Skin epidermis (tissue), 12 donors: ENCODE measurements around the gene B3GNT3.

Experiments
- H3K27ac ChIP-seq, 21 experiments: fragments of 200-600 bp; sonication (generic) in 11 of 21; one replicate each; pipeline ENCODE4 v1.5.0; 2020; ENCODE audit warnings: mild to moderate bottlenecking in 3 of 21, inconsistent platforms in 2 of 21, moderate library complexity in 2 of 21
- H3K4me3 ChIP-seq, 7 experiments: fragments of 200-600 bp; sonication (generic) in 2 of 7; one replicate each; pipeline ENCODE4 v1.5.0; 2020; ENCODE audit warnings: inconsistent platforms in 2 of 7, mild to moderate bottlenecking in 2 of 7, moderate library complexity in 1 of 7

B3GNT3 gene

DNA sequence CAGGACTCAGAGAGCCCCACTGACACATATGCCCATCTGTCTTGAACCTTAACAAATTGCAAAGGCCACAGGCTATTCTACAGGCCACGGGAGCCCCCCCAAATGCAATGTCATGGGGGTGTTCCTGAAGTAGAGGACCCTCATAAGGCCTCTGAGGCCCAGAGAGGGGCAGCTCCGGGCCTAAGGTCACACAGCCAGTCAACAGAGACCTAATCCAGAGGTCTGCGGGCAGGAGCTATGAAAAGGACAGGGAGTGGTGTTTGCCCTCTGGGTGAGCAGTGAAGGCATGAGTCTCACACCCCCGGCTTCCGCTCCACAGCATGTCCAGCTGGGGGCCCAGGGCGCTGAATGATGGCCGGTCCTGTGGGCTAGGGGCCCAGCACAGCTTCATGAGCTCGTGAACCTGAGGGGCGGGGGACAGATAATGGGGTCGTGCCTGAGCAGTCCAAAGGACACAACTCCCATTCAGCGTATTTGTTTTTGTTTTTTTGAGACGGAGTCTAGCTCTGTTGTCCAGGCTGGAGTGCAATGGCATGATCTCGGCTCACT is 31.6 kb downstream of the B3GNT3 start:
- no peak overlapping the region for H3K4me3 ChIP-seq
- H3K27ac ChIP-seq, result no peak overlapping the region

DNA sequence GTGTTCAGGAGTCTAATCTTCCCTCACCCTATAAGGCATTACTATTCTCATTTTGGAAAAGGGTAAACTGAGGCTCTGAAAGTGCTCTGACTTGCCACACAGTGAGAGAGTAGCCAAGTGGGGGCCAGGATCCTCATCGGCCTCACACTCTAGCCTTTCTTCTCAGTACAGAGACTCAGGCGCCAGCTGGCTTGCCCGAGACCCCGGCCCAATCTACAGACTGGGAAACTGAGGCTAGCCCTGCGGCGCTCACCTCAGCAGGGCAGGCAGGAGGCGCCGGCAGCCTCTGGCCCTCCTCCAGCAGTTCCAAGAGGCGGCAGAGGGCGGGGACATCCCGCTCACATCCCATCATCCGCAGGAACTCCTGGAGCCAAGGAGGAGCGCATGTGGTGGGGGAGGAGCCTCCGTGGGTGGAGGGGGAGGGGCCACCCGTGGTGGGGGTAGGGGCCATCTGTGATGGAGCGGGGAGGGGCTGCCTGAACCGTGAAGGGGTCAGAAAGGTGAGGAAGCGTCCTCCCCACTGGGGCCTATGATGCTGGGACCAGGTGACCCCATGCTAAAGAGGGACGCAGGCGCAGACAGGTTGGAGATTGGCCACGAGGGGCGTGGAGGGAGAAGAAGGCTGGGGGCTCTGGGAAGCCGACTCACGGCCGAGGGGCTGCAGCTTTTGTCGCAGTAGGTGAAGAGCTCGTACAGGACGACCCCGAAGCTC is 35.1 kb downstream of the B3GNT3 start:
- H3K4me3 ChIP-seq, result no peak overlapping the region
- no peak overlapping the region for H3K27ac ChIP-seq

- Histone ChIP-seq H3K27ac (no peak overlapping the region), H3K4me3 (peak overlapping the region in 1 of 7 experiments; percentile 19)
Measured at GRCh38 chr19:17830567-17831418, 35.9 kb downstream of the B3GNT3 start.

GRCh38 chr19:17831419-17831888 is 36.5 kb downstream of the B3GNT3 start:
- H3K27ac ChIP-seq, result no peak overlapping the region
- H3K4me3 ChIP-seq, result peak overlapping the region in 1 of 7 experiments; percentile 19

- H3K4me3 ChIP-seq, result no peak overlapping the region
Measured at GRCh38 chr19:17832443-17833208, 37.7 kb downstream of the B3GNT3 start.

DNA sequence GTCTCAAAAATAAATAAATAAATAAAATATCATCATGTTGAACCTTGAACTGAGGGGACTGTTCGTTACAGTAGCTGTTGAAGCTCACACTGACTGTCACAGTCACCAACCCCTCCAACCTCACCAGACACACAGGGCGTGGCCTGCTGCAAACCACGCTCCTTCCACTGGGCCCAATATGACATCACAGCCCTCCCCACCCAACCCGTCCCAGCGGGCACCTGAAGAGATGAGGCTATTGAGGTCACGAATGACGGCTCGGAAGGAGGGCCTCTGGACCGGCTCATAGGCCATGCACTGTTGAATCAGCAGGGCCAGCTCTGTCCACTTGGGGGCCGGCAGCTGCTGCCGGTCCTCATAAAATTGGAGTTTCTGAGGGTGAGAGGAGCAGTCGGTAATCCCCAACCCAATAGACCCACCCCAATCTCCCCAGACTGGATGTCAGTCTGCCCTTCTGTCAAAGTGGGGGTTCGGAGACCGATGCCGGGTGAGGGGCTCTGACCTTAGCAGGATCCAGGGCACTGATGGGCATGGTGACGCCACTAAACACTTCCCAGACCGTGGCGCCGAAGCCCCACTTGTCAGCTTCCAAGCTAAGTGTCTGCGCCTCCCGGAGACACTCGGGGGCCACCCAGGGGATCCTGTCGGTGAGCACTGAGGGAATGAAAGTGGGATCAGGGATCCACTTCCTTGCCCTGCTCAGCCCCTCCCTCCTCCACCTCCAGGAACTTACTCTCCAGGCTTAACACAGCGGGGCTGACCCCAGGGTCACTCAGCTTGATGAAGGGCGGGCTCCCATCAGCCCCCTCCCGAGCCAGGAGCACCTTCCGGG is 39.6 kb downstream of the B3GNT3 start:
- no peak overlapping the region for H3K27ac ChIP-seq
- no peak overlapping the region for H3K4me3 ChIP-seq

More at GRCh38 chr19:17832443-17833208, 37.7 kb downstream of the B3GNT3 start:
- no peak overlapping the region for H3K27ac ChIP-seq

DNA sequence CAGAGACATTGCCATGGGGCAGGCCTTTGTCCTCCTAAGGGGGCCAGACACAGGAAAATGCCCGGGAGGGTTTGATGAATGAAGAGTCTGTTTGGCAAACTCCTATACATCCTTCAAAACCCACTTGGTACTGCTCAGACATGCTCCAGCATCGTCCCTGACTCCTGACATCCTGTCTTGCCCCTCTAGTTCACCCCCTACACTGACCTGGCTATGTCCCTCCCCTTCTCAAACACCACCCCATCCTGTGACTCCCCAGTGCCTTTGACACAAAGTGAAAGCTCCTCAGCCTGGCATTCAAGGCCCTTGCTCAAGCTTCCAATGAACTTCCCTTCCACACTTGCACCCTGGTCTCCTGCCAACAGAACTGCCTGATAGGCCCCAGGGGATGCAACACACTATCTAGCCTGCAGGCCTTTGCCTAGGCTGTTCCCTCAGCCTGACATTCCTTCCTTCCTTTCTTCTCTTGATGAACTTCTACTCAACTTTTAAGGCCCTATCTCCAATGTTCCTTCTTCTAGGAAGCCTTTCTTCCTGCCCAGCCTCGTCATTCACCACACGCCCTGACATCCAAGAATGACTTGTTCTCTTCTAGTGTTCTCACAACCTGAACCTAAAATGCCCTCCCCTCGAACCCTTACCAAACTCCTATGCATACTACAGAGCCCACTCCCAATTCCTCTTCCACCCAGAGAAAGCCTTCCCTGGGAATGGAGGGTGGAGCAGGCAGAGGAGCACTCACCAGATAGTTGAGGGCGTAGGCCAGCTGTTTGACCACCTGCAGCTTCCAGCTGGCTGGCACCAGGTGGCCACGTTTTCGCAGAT is 40.5 kb downstream of the B3GNT3 start:
- H3K4me3 ChIP-seq, result no peak overlapping the region
- no peak overlapping the region for H3K27ac ChIP-seq

DNA sequence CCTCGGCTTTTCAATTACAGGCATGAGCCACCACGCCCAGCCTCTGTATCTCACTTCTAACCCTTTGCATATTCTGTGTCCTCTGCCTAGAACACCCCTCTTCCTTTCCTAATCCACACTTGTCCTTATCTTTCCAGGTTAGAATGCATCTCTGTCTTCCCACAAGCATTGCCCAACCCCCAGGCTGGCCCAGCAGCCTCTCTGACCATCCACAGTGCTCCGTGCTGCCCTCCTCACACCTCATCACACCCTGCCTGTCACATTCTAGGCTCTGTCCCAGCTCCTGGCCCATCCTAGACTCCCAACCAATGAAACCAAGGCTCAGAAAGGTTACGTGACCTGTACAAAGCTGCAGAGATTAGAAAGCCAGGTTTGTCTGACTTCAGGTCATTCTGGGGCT is 41.6 kb downstream of the B3GNT3 start:
- no peak overlapping the region for H3K27ac ChIP-seq
- H3K4me3 ChIP-seq, result no peak overlapping the region

GRCh38 chr19:17837972-17838371 is 43.0 kb downstream of the B3GNT3 start:
- no peak overlapping the region for H3K4me3 ChIP-seq
- H3K27ac ChIP-seq, result no peak overlapping the region

GRCh38 chr19:17840019-17840418 is 45.1 kb downstream of the B3GNT3 start:
- H3K27ac ChIP-seq, result no peak overlapping the region
- no peak overlapping the region for H3K4me3 ChIP-seq

DNA sequence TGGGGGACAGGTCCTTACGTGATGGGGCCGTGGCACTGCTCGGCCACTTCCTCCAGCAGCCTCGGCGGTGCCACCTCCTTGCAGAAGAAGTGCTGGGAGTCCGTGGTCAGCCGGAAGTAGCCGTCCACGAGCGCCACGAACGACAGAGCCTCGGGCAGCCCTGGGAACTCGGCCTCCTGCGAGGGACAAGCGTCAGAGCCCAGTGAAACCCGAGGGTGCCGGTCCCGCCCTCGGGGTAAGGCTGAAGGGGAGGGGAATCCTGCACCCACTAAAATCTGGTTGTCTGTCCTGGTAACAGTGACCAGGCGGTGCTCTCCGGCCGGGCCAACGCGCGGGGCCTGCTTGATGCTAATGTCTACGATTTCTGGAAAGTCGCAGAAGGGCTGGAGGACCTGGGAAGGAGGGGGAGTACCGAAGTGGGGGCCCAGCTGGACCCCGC is 46.5 kb downstream of the B3GNT3 start:
- no peak overlapping the region for H3K27ac ChIP-seq
- no peak overlapping the region for H3K4me3 ChIP-seq

DNA sequence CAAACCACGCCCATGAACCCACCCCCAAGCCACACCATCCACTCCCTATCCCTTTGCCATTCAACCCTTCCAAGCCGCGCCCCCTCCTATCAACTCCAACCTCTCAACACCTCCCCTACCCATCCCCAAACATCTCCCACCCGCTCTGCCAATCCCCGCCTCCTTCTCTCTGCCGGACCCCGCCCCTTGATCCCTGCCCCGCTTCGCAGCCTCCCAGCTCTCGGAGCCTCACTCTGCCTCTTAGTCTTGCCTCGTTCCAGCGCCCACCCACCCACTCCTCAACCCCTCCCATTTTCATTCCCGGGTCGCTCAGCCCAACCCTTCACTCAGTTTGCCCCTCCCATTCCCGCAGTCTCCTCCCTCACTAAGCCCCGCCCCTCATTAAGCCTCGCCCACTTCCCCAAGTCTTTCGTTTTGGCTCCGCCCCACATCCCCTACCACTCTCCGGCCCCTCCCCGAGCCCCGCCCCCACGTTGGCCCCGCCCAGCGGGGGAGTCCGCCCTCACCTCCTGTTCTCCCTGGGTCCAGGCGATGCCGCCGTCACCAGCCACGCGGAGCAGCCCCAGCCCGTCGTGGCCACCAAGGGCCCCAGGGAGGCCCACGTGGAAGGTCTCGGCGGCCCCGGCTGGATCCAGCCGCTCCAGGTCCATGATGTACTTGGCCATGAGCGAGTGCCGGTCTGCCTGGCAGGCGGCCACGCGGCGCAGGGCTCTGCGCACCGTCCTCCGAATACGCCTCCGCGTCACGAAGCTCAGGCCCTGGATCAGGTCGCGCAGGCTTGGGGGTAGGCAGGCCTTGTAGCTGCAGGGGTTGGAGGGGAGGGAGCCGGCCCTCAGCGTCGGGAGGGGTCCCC is 47.1 kb downstream of the B3GNT3 start:
- H3K27ac ChIP-seq, result peak overlapping the region in 4 of 21 experiments; percentile 1 to 40 (median 24)

GRCh38 chr19:17842663-17843291 is 47.8 kb downstream of the B3GNT3 start:
- peak overlapping the region in 4 of 21 experiments; percentile 1 to 40 (median 24) for H3K27ac ChIP-seq
- H3K4me3 ChIP-seq, result peak overlapping the region in 4 of 7 experiments; percentile 3 to 20 (median 9)

More for the DNA sequence above, 47.1 kb downstream of the B3GNT3 start:
- H3K4me3 ChIP-seq, result peak overlapping the region in 4 of 7 experiments; percentile 3 to 20 (median 9)

DNA sequence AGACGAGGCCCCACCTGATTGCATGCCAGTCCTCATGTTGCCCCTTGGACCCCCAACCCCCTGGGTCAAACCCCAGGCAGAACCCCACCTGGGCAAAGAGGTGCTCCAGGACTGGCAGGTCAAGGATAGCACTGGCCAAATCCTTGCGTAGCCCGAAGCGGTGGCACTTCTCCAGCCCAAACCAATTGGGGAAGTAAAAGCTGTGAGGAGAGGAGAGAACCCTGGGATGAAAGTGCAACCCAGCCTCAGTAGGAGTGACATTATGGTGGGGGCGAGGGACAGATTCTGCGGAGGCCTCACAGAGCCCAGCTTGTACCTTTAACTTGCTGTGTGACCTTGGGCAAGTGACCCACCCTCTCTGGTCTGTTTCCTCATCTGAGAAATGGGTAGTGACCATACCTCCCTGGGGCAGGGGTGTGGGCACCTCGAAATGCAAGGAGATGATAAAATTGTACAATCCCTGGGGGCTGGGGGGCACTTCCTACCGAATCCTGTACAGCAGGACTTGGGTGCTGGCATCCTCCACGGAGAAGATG is 48.4 kb downstream of the B3GNT3 start:
- Histone ChIP-seq H3K4me3 (no peak overlapping the region), H3K27ac (no peak overlapping the region)

- Histone ChIP-seq H3K4me3 (no peak overlapping the region), H3K27ac (no peak overlapping the region)
Measured at GRCh38 chr19:17843908-17844490, 49.1 kb downstream of the B3GNT3 start.

DNA sequence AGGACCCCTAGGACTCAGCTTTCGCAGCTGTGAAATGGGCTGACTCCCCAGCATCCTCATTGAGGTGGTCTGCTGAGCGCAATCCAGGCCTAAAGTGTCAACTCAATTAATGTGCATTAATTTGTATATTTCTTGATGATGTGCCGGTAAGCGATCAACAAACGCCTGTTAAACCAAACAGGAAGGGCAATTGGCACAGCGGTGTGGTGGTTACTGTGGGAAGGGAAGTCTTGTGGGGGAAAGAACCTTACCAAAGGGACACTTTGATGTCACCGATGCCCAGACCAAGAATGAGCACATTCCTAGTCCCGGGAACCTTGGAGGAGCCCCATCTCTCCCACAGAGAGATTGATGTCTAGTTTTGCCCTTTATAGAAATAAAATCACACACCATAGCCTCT is 51.2 kb downstream of the B3GNT3 start:
- H3K27ac ChIP-seq, result peak overlapping the region in 13 of 21 experiments; percentile 80 to 99 (median 91)
- H3K4me3 ChIP-seq, result peak overlapping the region in 6 of 7 experiments; percentile 19 to 41 (median 37)
